HEK293T (cell line): ENCODE results near the gene RNF40.

ENCODE experiments used
- CTCF ChIA-PET: fragments of 350-600 bp; formaldehyde crosslinking; extraction: SDS; loops from one replicate; lab custom pipeline; 2021; ENCODE audit warnings: antibody characterized with exemption, inconsistent platforms; lab: Yijun Ruan, JAX
- POLR2A ChIA-PET: fragments of 350-600 bp; formaldehyde crosslinking; extraction: SDS; loops from one replicate; lab custom pipeline; 2020; ENCODE audit warnings: antibody characterized with exemption, inconsistent platforms; lab: Yijun Ruan, JAX
- DNase-seq: peaks from one replicate; pipeline ENCODE4 v3.0.0; 2012; ENCODE audit warnings: mixed read lengths; ENCODE audit errors: extremely low spot score
- ARNT ChIP-seq: fragments of 450-650 bp; IDR thresholded peaks from 2 replicates; pipeline ENCODE4 v1.6.1; 2017; ENCODE audit warnings: mild to moderate bottlenecking
- BHLHE40 ChIP-seq: fragments of 450-650 bp; IDR thresholded peaks from 2 replicates; pipeline ENCODE4 v1.6.1; 2016; ENCODE audit warnings: mild to moderate bottlenecking, moderate library complexity, borderline replicate concordance
- CTBP1 ChIP-seq: fragments of 450-650 bp; IDR thresholded peaks from 2 replicates; pipeline ENCODE4 v1.6.1; 2016; ENCODE audit warnings: borderline replicate concordance
- ELF4 ChIP-seq: fragments of 450-650 bp; IDR thresholded peaks from 2 replicates; pipeline ENCODE4 v1.6.1; 2017; ENCODE audit warnings: antibody characterized with exemption
- FOXA1 ChIP-seq: fragments of 450-650 bp; IDR thresholded peaks from 2 replicates; pipeline ENCODE4 v1.6.1; 2016; ENCODE audit warnings: mild to moderate bottlenecking
- FOXK2 ChIP-seq: fragments of 450-650 bp; IDR thresholded peaks from 2 replicates; pipeline ENCODE4 v1.6.1; 2016; ENCODE audit warnings: mild to moderate bottlenecking
- FOXM1 ChIP-seq: fragments of 450-650 bp; IDR thresholded peaks from 2 replicates; pipeline ENCODE4 v1.6.1; 2017; ENCODE audit warnings: mild to moderate bottlenecking, borderline replicate concordance
- HDGF ChIP-seq: fragments of 450-650 bp; IDR thresholded peaks from 2 replicates; pipeline ENCODE4 v1.6.1; 2017; ENCODE audit warnings: antibody characterized with exemption, borderline replicate concordance
- L3MBTL2 ChIP-seq: fragments of 450-650 bp; conservative IDR thresholded peaks from 2 replicates; pipeline ENCODE4 v1.6.1; 2016; ENCODE audit warnings: mild to moderate bottlenecking
- LEF1 ChIP-seq: fragments of 450-650 bp; IDR thresholded peaks from 2 replicates; pipeline ENCODE4 v1.6.1; 2017; ENCODE audit warnings: mild to moderate bottlenecking, borderline replicate concordance
- NFRKB ChIP-seq: fragments of 450-650 bp; IDR thresholded peaks from 2 replicates; pipeline ENCODE4 v1.6.1; 2016; ENCODE audit warnings: mild to moderate bottlenecking, moderate library complexity
- SP1 ChIP-seq: fragments of 450-650 bp; IDR thresholded peaks from 2 replicates; pipeline ENCODE4 v1.6.1; 2017
- SUZ12 ChIP-seq: fragments of 450-650 bp; IDR thresholded peaks from 2 replicates; pipeline ENCODE4 v1.6.1; 2016; ENCODE audit warnings: mild to moderate bottlenecking
- TARDBP ChIP-seq: fragments of 450-650 bp; IDR thresholded peaks from 2 replicates; pipeline ENCODE4 v1.6.1; 2016
- ZNF384 ChIP-seq: fragments of 450-650 bp; IDR thresholded peaks from 2 replicates; pipeline ENCODE4 v1.6.1; 2016
- TF ChIP-seq, protein P1 (sequence below): fragments of 450-650 bp; IDR thresholded peaks from 2 replicates; pipeline ENCODE4 v1.6.1; 2016

RNF40 gene

DNA sequence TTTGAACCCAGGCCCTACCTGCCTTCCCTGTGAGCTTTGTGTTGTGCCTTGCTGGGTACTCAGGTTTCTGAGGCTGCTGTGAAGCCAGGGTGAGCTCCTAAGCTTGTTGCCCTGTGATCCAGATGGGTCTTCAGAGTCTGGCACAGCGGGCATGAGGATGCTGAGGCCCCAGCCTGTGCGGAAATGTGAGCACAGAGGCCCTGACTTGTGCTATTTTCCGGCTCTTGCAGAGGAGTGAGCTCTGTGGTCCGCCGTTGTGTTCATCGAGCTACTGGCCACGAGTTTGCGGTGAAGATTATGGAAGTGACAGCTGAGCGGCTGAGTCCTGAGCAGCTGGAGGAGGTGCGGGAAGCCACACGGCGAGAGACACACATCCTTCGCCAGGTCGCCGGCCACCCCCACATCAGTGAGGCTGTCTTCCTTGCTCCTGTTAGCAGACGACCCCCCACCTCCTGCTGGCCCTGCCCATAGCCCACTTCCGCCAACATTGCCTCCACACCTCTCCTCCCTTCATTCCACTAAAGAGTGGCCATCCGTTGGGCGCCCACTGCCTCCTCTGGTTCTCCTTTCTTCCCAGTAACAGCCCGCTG, 11.2 kb upstream of the RNF40 start:
- CTCF ChIA-PET: no interaction called here
- POLR2A ChIA-PET: interaction anchor here (0.7 to 1.2 kb wide), 3 partner anchors 11 to 54 kb away, joined by 3 to 5 read pairs (median 3); partner anchors contain the start of genes CFAP119 and RNF40
- DNase-seq: no peak
- no peak for TF ChIP-seq SP1
- no peak for TF ChIP-seq HDGF
- TF ChIP-seq, protein P1, sequence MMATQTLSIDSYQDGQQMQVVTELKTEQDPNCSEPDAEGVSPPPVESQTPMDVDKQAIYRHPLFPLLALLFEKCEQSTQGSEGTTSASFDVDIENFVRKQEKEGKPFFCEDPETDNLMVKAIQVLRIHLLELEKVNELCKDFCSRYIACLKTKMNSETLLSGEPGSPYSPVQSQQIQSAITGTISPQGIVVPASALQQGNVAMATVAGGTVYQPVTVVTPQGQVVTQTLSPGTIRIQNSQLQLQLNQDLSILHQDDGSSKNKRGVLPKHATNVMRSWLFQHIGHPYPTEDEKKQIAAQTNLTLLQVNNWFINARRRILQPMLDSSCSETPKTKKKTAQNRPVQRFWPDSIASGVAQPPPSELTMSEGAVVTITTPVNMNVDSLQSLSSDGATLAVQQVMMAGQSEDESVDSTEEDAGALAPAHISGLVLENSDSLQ: no peak
- no peak for TF ChIP-seq TARDBP
- TF ChIP-seq ZNF384: no peak
- TF ChIP-seq CTBP1: no peak
- no peak for TF ChIP-seq FOXA1
- no peak for TF ChIP-seq ARNT
- no peak for TF ChIP-seq ELF4
- no peak for TF ChIP-seq BHLHE40
- TF ChIP-seq SUZ12: no peak
- TF ChIP-seq FOXK2: no peak
- no peak for TF ChIP-seq LEF1

- ChIA-PET CTCF (no interaction called here), POLR2A (no interaction called here)
- TF ChIP-seq CTBP1: no peak
- no peak for TF ChIP-seq ZNF384
- TF ChIP-seq LEF1: no peak
- TF ChIP-seq NFRKB: no peak
- TF ChIP-seq BHLHE40: no peak
- TF ChIP-seq TARDBP: no peak
- no peak for TF ChIP-seq SP1
- no peak for TF ChIP-seq FOXK2
- TF ChIP-seq SUZ12: no peak
- no peak for TF ChIP-seq ARNT
- TF ChIP-seq, protein P1: no peak
- no peak for TF ChIP-seq L3MBTL2
- TF ChIP-seq ELF4: no peak
- no peak for TF ChIP-seq HDGF
- TF ChIP-seq FOXA1: no peak
- TF ChIP-seq FOXM1: no peak
- DNase-seq: no peak
These were observed 8.5 kb upstream of the RNF40 start for GRCh38 chr16:30753596-30753995.

- ChIA-PET CTCF (no interaction called here), POLR2A (interaction anchor here (1.3 to 2.1 kb wide), 2 partner anchors 8 to 19 kb away, joined by 5 to 12 read pairs; partner anchors contain the start of gene PHKG2)
- DNase-seq: no peak
- TF ChIP-seq ZNF384: no peak
- TF ChIP-seq HDGF: no peak
- TF ChIP-seq FOXM1: no peak
- TF ChIP-seq ELF4: no peak
- TF ChIP-seq SUZ12: no peak
- no peak for TF ChIP-seq FOXA1
- no peak for TF ChIP-seq FOXK2
- no peak for TF ChIP-seq NFRKB
- TF ChIP-seq SP1: no peak
- no peak for TF ChIP-seq ARNT
- TF ChIP-seq, protein P1: no peak
- no peak for TF ChIP-seq BHLHE40
- no peak for TF ChIP-seq LEF1
- TF ChIP-seq L3MBTL2: no peak
- no peak for TF ChIP-seq CTBP1
- TF ChIP-seq TARDBP: no peak
These were observed 6.0 kb upstream of the RNF40 start for GRCh38 chr16:30755955-30756780.

DNA sequence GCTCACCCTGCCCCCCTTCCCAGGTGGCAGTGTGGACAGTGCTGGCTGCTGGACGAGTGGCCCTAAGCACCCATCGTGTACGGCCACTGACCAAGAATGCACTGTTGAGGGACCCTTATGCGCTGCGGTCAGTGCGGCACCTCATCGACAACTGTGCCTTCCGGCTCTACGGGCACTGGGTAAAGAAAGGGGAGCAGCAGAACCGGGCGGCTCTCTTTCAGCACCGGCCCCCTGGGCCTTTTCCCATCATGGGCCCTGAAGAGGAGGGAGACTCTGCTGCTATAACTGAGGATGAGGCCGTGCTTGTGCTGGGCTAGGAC, 5.4 kb upstream of the RNF40 start:
- CTCF ChIA-PET: no interaction called here
- DNase-seq: no peak
- TF ChIP-seq L3MBTL2 (no peak), SUZ12 (no peak), FOXA1 (no peak), TARDBP (no peak), SP1 (no peak), ARNT (no peak), NFRKB (no peak), BHLHE40 (no peak), HDGF (no peak), CTBP1 (no peak), ELF4 (no peak), FOXK2 (no peak)
- TF ChIP-seq, protein P1: no peak
- POLR2A ChIA-PET: interaction anchor here (1.3 to 2.1 kb wide), 2 partner anchors 9 to 18 kb away, joined by 5 to 12 read pairs; partner anchors contain the start of gene PHKG2

DNA sequence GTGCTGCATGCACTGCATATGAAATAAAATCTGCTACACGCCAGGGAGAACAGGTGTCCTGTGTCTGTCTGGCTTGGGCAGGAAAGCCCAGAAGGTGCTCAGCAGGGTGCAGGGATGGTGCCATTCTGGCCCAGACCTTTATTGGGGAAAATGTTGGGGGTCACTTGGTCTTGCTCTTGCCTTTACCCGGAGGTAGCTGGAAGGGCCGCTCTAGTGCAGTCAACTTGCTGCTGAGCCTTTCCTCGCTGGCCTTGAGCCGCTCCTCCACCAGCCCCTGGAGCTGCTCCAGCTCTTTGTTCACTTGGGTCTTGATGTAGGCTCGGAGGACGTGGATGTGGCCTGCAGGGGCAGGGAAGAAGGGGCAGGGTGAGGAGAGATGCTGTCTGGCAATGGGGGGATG, 4.8 kb upstream of the RNF40 start:
- CTCF ChIA-PET: no interaction called here
- DNase-seq: no peak
- TF ChIP-seq FOXA1 (no peak), LEF1 (no peak), NFRKB (no peak), TARDBP (no peak), ARNT (no peak), ELF4 (no peak), CTBP1 (no peak), BHLHE40 (no peak), HDGF (no peak), L3MBTL2 (no peak), FOXM1 (no peak), FOXK2 (no peak), SUZ12 (no peak)
- TF ChIP-seq, protein P1: no peak
- POLR2A ChIA-PET: interaction anchor here (1.3 to 2.1 kb wide), 2 partner anchors 9 to 17 kb away, joined by 5 to 12 read pairs; partner anchors contain the start of gene PHKG2
